ENCODE measurements around the gene ATAD5. TPM values are rescaled to one million over a fixed set of nuclear protein-coding genes. Genes with fewer than 3 reads are reported as not detected.
A peak's percentile ranks its signal among the peaks of the same experiment; 100 is the strongest.

The ATAD5 gene
- total and polyA plus RNA-seq, 2 of the 13 experiments (the other 11 are each of a cell fraction or from before 2014, with no cell fraction given) = 1.8 to 10.7 TPM

DNA sequence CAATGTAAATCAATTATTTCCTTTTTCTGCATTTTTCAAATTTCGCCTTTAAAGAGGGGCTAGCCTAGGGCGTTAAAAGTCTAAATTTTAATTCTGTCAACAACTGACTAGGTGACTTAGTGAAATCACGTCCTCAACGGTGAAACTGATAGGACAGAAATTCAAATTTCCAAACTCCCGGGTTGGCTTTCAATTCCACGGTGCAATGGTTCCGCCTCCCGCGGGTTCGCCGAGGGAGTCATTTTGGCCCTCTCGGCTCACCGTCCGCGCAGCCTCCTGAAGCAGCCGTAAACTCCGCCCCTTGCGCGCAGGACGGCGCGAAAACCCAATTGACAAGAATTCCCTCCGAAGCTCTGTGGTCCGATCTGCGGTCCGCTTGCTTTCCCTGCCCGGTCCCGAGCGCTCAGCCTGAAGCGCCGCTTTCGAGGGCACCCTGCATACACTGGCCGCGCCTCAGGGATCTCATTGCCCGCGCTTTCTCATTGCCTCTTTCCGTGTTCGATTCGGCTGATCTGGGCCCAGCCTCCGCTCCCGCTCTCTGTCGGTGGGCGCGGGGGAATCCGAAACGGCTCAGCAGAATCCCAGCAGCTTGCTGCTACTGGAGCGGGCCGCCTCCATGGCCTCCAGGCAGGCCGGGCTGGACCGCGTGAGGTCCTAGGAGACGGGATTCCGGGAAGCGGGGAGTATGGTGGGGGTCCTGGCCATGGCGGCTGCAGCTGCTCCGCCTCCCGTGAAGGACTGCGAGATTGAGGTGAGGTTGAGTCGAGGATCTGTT, at the start of gene ATAD5 (continued):
- TF ChIP-seq NR2F1 (CRISPR knock-in tag; IDR thresholded peaks at IDR 0.05) = no peak
- TF ChIP-seq NCOA1 (CRISPR knock-in tag; IDR thresholded peaks at IDR 0.05) = no peak
- peak; percentile 96 for TF ChIP-seq SIN3A (IDR thresholded peaks at IDR 0.05; ENCODE audit: borderline replicate concordance, low read depth, low read length)
- TF ChIP-seq, protein P1, sequence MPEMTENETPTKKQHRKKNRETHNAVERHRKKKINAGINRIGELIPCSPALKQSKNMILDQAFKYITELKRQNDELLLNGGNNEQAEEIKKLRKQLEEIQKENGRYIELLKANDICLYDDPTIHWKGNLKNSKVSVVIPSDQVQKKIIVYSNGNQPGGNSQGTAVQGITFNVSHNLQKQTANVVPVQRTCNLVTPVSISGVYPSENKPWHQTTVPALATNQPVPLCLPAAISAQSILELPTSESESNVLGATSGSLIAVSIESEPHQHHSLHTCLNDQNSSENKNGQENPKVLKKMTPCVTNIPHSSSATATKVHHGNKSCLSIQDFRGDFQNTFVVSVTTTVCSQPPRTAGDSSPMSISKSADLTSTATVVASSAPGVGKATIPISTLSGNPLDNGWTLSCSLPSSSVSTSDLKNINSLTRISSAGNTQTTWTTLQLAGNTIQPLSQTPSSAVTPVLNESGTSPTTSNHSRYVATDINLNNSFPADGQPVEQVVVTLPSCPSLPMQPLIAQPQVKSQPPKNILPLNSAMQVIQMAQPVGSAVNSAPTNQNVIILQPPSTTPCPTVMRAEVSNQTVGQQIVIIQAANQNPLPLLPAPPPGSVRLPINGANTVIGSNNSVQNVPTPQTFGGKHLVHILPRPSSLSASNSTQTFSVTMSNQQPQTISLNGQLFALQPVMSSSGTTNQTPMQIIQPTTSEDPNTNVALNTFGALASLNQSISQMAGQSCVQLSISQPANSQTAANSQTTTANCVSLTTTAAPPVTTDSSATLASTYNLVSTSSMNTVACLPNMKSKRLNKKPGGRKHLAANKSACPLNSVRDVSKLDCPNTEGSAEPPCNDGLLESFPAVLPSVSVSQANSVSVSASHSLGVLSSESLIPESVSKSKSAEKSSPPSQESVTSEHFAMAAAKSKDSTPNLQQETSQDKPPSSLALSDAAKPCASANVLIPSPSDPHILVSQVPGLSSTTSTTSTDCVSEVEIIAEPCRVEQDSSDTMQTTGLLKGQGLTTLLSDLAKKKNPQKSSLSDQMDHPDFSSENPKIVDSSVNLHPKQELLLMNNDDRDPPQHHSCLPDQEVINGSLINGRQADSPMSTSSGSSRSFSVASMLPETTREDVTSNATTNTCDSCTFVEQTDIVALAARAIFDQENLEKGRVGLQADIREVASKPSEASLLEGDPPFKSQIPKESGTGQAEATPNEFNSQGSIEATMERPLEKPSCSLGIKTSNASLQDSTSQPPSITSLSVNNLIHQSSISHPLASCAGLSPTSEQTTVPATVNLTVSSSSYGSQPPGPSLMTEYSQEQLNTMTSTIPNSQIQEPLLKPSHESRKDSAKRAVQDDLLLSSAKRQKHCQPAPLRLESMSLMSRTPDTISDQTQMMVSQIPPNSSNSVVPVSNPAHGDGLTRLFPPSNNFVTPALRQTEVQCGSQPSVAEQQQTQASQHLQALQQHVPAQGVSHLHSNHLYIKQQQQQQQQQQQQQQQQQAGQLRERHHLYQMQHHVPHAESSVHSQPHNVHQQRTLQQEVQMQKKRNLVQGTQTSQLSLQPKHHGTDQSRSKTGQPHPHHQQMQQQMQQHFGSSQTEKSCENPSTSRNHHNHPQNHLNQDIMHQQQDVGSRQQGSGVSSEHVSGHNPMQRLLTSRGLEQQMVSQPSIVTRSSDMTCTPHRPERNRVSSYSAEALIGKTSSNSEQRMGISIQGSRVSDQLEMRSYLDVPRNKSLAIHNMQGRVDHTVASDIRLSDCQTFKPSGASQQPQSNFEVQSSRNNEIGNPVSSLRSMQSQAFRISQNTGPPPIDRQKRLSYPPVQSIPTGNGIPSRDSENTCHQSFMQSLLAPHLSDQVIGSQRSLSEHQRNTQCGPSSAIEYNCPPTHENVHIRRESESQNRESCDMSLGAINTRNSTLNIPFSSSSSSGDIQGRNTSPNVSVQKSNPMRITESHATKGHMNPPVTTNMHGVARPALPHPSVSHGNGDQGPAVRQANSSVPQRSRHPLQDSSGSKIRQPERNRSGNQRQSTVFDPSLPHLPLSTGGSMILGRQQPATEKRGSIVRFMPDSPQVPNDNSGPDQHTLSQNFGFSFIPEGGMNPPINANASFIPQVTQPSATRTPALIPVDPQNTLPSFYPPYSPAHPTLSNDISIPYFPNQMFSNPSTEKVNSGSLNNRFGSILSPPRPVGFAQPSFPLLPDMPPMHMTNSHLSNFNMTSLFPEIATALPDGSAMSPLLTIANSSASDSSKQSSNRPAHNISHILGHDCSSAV (CRISPR knock-in tag; IDR thresholded peaks at IDR 0.05; ENCODE audit: borderline replicate concordance) = no peak
- TF ChIP-seq, protein P2, sequence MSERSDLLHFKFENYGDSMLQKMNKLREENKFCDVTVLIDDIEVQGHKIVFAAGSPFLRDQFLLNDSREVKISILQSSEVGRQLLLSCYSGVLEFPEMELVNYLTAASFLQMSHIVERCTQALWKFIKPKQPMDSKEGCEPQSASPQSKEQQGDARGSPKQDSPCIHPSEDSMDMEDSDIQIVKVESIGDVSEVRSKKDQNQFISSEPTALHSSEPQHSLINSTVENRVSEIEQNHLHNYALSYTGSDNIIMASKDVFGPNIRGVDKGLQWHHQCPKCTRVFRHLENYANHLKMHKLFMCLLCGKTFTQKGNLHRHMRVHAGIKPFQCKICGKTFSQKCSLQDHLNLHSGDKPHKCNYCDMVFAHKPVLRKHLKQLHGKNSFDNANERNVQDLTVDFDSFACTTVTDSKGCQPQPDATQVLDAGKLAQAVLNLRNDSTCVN (CRISPR knock-in tag; IDR thresholded peaks at IDR 0.05; ENCODE audit: borderline replicate concordance) = no peak; the same call in 1 of the 2 replicates
- TF ChIP-seq, protein P3, sequence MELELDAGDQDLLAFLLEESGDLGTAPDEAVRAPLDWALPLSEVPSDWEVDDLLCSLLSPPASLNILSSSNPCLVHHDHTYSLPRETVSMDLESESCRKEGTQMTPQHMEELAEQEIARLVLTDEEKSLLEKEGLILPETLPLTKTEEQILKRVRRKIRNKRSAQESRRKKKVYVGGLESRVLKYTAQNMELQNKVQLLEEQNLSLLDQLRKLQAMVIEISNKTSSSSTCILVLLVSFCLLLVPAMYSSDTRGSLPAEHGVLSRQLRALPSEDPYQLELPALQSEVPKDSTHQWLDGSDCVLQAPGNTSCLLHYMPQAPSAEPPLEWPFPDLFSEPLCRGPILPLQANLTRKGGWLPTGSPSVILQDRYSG (CRISPR knock-in tag; IDR thresholded peaks at IDR 0.05) = no peak
- TF ChIP-seq KMT2B (CRISPR knock-in tag; IDR thresholded peaks at IDR 0.05) = peak; percentile 98
- TF ChIP-seq, protein P4, sequence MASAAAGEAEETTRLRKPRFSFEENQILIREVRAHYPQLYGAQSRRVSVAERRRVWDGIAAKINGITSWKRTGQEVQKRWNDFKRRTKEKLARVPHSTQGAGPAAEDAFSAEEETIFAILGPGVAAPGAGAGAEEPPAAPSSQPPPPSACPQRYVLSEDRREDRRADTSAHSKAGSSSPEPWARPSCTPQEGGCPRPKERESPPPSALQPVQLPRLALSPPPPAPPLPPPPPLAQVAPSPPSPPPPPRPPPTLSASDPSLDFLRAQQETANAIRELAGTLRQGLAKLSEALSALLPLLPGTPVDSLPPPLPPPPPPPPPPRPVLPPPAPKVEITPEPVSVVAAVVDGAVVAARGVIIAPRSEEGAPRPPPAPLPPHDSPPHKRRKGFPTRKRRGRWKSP (CRISPR knock-in tag; IDR thresholded peaks at IDR 0.05) = peak; percentile 73
- peak; percentile 98 for TF ChIP-seq HNRNPLL (IDR thresholded peaks at IDR 0.05; ENCODE audit: low read depth, low read length, poor library complexity, severe bottlenecking)
- no peak for TF ChIP-seq JUNB (CRISPR knock-in tag; IDR thresholded peaks at IDR 0.05; ENCODE audit: borderline replicate concordance)
- TF ChIP-seq ZNF577 (CRISPR knock-in tag; IDR thresholded peaks at IDR 0.05; ENCODE audit: borderline replicate concordance, low read depth) = no peak
- TF ChIP-seq, protein P5, sequence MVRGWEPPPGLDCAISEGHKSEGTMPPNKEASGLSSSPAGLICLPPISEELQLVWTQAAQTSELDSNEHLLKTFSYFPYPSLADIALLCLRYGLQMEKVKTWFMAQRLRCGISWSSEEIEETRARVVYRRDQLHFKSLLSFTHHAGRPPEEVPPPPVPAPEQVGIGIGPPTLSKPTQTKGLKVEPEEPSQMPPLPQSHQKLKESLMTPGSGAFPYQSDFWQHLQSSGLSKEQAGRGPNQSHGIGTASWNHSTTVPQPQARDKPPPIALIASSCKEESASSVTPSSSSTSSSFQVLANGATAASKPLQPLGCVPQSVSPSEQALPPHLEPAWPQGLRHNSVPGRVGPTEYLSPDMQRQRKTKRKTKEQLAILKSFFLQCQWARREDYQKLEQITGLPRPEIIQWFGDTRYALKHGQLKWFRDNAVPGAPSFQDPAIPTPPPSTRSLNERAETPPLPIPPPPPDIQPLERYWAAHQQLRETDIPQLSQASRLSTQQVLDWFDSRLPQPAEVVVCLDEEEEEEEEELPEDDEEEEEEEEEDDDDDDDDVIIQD (CRISPR knock-in tag; IDR thresholded peaks at IDR 0.05; ENCODE audit: low read depth) = 0 out of 2 replicates have a peak, but pooled peaks have one; percentile 41
- peak; percentile 58 for TF ChIP-seq PHF5A (CRISPR knock-in tag; IDR thresholded peaks at IDR 0.05; ENCODE audit: low read depth, unreplicated experiment)
- peak; percentile 68; the same call in 1 of the 2 replicates for TF ChIP-seq ZMYM2 (CRISPR knock-in tag; IDR thresholded peaks at IDR 0.05)

Measured in HepG2 (cell line).